Embryonic facial prominence (tissue), 1 donor: ENCODE results near the gene RASA4B.
A peak's percentile ranks its signal among the peaks of the same experiment; 100 is the strongest.
"Not testable (repeated sequence)": the region's sequence is repeated elsewhere in the genome, so short reads cannot be mapped to it uniquely, and the experiment has no call there.

Experiments used
- DNase-seq: peaks from one replicate; pipeline ENCODE4 v3.0.0-alpha.2; 2016; ENCODE audit errors: extremely low spot score

The RASA4B gene

GRCh38 chr7:102474116-102474515 is 43.5 kb downstream of the RASA4B start:
- not testable (repeated sequence) for DNase-seq

DNA sequence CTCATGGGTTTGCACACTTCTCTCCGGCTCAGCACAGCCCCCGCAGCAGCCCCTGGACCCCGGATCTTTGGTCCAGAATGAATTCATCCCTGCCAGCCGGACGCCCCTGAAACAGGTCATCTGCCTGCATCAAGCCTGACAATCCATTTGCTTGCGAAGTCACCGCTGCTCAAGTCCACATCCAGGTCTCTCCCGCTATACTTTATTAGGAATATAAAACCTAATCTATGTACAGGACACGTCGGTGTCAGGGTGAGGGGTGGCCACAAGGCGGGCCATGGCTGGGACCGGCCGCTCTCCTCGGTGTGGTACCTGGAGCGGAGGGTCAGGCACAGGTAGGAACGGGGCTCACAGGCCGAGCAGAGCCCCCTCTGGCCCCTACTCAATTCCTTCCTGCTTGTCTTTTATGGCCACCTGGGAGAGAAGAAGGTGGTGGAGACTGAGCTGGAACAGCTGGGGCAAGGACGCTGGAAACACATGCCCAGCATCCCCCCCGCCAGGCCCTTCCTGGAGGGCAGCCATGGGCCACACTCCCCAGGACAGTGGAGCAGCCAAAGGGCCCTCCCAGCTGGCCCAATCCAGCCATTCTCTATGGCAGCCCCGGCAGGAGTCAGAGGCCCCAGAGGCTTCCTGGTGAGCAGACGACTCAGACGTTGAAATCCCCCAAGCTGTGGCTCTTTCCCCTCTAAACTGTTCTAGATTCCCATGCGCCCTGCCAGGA is 44.1 kb downstream of the RASA4B start:
- DNase-seq = no peak

GRCh38 chr7:102472126-102473041 is 45.2 kb downstream of the RASA4B start:
- no peak for DNase-seq

DNA sequence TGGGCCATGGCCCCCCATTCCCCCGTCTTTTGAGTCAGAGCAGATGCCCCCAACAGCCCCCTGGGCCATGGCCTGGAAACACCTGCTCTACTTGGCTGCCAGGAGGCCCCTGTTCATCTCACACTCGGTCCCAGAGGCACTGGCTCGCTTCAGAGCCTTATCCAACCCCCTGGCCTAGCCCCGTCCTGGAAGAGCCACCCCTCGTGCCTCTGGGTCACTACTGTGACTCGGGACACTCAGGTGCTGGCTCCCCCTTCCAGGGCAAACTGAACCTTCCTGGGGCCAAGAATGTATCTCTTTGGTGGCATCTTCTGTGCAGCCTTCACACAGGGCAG is 45.8 kb downstream of the RASA4B start:
- DNase-seq = no peak

DNA sequence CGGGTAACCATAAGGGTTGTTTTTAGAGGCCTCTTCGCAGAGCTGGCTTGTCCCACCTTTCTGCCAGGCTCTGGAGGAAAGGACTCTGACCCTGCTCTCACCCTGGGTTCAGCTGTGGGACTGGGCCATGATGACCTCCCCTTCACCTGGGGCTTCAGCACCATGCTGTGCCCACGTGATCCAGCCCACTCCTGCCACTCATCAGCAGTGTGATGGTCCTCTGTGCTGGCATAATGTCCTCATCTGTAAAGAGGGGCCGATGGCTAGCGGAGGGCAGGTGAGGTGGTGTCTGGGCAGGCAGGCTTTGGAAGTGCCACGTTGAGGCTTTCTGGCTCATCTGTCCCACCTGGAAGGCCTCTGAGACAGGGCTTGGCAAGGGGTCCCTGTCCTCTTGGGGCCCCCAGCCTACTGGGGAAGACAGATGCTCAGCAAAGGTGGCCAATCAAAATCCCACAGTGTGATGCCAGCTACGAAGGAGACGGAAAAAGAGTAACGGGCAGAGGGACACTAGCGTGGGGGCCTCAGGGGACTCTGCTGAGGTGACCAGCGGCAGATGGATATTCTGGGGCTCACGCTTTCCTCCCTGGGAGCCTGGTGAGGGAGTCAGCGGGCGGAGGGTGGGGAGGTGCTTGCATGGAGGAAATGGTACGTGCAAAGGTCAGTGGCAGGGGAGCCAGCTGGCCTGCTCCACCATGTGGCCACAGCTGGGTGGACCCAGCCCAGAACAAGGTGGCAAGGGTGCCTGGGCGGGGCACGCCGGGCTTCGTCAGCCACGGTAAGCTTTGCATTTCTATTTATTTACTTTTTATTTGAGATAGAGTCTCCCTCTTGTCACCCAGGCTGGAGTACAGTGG is 47.4 kb downstream of the RASA4B start:
- no peak for DNase-seq

DNA sequence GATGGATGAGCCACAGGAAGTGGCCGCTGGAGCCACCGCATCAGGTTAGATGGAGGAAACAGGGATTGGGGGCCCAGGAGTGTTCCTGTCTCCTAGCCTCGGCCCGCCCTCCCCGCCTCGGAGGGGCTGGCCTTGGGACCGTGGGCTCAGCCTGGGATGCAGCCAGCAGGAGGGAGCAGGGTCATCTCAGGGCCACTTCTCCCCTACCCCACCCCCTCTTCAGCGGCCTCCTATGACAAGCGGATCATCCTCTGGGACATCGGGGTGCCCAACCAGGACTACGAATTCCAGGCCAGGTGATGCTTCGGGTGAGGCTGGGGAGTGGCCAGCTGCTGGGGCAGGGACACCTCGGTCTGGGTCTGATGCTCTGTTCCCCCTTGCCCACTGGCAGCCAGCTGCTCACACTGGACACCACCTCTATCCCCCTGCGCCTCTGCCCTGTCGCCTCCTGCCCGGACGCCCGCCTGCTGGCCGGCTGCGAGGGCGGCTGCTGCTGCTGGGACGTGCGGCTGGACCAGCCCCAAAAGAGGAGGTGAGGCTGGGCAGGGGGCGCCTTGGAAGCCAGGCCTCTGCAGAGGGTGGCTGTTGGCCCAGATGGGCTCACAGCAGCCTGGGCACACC is 48.1 kb downstream of the RASA4B start:
- no peak for DNase-seq

DNA sequence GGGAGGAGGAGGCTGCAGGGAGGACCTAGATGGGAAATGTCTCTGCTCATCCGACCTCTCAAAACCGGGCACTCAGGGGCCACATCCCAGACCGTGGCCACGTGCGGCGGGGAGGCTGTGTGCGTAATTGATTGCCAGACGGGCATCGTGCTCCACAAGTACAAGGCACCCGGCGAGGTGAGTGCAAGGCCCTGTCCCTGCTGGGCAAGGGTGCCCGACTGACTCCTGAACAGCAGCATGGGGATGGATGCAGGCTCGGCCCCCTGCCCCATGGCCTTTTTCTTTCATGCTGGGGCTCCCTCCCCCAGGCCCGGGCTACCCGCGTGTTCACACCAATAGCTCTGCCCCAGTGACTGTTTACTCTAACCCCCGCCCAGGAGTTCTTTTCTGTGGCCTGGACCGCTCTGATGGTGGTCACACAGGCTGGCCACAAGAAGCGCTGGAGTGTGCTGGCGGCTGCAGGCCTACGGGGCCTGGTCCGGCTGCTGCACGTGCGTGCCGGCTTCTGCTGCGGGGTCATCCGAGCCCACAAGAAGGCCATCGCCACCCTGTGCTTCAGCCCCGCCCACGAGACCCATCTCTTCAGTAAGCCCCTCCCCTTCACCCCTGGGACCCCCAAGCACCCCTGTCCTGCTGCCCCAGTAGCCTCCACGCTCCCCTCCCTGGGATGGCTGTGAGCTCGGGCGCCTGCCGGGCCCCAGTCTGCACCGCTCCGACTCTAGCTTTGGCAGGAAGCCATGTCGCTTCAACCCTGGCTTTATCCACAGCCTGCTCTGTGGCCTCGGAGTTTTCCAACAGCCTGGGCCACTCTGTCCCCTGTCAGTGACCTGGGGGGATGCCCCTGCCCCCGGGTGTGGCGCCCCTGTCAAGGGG is 48.9 kb downstream of the RASA4B start:
- no peak for DNase-seq

DNA sequence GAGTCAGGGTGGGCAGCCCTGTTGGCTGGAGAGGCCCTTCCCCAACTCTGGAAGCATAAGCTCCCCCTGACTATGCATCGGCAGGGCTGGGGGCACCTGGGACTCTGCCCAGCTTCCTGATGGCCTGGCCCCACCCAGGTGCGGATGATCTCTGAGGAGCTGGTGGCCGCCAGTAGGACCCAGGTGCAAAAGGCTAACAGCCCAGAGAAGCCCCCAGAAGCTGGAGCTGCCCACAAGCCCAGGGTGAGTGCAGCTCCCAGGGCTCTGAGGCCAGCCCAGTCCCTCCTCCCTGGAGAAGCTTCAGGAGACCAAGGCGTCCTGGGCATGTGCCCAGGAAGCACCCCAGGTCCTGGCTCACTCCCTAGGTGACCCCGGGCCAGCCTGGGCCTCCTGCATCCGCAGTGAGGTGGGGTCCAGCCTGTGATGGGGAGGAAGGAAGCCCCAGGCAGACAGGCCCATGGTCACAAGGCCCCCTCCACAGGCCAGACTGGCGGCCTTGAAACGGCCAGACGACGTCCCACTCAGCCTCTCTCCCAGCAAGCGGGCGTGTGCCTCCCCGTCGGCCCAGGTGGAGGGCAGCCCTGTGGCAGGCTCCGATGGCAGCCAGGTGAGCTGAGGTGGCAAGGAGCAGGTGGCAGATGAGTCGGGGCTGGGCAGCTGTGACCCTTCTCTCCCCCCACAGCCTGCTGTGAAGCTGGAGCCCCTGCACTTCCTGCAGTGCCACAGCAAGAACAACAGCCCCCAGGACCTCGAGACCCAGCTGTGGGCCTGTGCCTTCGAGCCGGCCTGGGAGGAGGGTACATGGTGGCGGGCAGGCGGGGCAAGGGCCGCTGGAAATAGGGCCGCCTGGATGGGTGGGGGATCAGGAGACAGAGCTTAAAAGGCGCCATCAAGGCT is 49.7 kb downstream of the RASA4B start:
- DNase-seq = no peak

GRCh38 chr7:102466097-102466496 is 51.5 kb downstream of the RASA4B start:
- DNase-seq = no peak

- peak; percentile 76 for DNase-seq
Observed at GRCh38 chr7:102464577-102465280, 52.8 kb downstream of the RASA4B start, which contains the start of the genes ALKBH4 and LRWD1. ALKBH4 (minus strand) TSS chr7:102464863; CDS start chr7:102464836, 27 bp downstream. LRWD1 (plus strand) TSS chr7:102464984; CDS start chr7:102465081, 97 bp downstream.

- DNase-seq = no peak
Observed at GRCh38 chr7:102463841-102464576, 53.6 kb downstream of the RASA4B start.

GRCh38 chr7:102460467-102460866 is 57.1 kb downstream of the RASA4B start:
- DNase-seq = no peak

DNA sequence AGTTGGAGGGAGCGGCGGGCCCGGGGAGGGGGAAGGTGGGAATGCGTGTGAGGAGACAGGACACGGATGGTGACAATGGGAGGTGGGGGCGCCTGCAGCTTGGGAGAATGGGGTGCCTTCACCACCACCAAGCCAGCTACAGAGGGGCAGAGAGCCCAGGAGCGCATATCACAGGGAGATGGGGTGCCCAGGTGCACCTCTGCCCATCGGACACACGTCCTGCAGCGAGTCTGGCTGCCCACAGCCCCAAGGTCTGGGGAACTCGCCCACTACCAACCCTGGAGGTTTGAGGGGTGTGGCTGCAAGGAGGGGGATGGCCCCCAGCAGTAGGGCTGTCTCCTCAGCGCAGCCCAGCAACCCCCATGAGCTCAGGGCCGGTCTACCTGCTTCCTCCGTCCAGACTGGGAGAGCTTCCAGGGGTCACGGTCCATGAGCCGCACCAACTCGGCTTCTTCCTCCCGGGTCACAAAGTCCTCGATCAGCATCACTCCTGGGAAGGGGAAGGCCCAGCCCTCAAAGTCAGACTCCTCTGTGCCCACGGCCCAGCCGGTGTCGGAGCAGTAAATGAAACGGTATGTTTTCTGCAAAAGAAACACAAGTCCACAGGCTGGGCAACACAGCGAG is 58.2 kb downstream of the RASA4B start:
- DNase-seq = no peak

GRCh38 chr7:102457352-102457924 is 60.1 kb downstream of the RASA4B start:
- no peak for DNase-seq

DNA sequence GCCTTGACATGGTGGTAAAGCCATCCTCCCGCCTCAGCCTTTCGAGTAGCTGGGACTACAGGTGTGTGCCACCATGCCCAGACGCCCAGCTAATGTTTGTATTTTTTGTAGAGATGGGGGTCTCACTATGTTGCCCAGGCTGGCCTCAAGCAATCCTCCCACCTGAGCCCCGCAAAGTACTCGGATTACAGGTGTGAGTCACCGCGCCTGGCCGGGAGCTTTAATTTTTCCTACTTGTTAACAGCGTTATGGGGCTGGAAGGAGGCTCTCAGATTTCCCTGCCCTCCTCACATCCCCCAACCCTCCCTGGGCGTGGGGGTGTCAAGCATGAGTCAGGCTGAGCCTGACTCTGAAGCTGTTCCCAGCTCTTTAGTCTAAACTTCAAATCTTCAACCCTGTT is 61.2 kb downstream of the RASA4B start:
- no peak for DNase-seq

DNA sequence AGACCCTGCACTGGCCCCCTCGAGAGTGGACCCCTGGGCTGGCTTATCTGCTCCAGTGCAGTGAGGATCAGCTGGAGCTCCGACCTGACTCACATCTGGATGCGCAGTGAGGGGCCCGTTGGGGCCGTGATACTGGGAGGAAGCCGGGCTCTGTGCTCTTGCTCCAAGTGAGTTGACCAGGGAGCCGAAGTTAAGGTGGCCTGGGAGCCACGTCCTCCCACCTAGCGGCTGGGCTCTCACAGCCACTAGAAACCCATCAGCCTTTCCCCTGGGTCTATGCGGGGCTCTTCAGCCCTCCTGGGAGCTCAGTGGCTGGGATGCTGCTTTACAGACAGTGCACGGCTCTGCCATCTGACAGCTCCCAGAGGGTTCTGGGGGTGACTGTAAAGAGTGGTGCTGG is 62.0 kb downstream of the RASA4B start:
- no peak for DNase-seq

GRCh38 chr7:102454932-102455331 is 62.6 kb downstream of the RASA4B start:
- DNase-seq = not testable (repeated sequence)
